H1 (cell line): ENCODE results near the gene PITRM1. TPM values are rescaled to one million over a fixed set of nuclear protein-coding genes. Genes with fewer than 3 reads are reported as not detected.

Source experiments
- CTCF ChIA-PET: fragments of 300-600 bp; sonication (Branson Sonifier 250); formaldehyde crosslinking; loops from one replicate; lab custom pipeline; 2021; ENCODE audit not compliant: partially characterized antibody; lab: Charles Lee
- POLR2A ChIA-PET: fragments of 300-600 bp; sonication (Branson Sonifier 250); formaldehyde crosslinking; loops from one replicate; lab custom pipeline; 2021; ENCODE audit warnings: inconsistent platforms; ENCODE audit not compliant: partially characterized antibody; lab: Charles Lee
- DNase-seq, 2 experiments: peaks; one replicate each; pipeline versions ENCODE4 v3.0.0 to v3.0.0-alpha.2; 2010 to 2022; ENCODE audit warnings: low spot score in 2 of 2, low read depth in 1 of 2, mixed read lengths in 1 of 2
- FAIRE-seq: peaks from 2 replicates; lab custom pipeline; 2011; peaks lifted over from hg19 to GRCh38; lab: Jason Lieb, UNC
- H2AFZ ChIP-seq: 2 replicates; pipeline ENCODE4 v1.8.1; 2012; ENCODE audit warnings: low read length, inconsistent platforms
- H2AK5ac ChIP-seq: 2 replicates; pipeline ENCODE4 v1.6.1; 2013; ENCODE audit warnings: low read depth, low read length
- H2BK120ac ChIP-seq: replicated peaks from 2 replicates; pipeline ENCODE3; 2013; ENCODE audit warnings: low read depth, low read length, inconsistent platforms
- H2BK12ac ChIP-seq: 2 replicates; pipeline ENCODE4 v1.6.1; 2013; ENCODE audit warnings: low read depth, low read length
- H2BK15ac ChIP-seq: 2 replicates; pipeline ENCODE4 v1.6.1; 2013; ENCODE audit warnings: low read length
- H2BK20ac ChIP-seq: 2 replicates; pipeline ENCODE4 v1.6.1; 2013; ENCODE audit warnings: low read length
- H2BK5ac ChIP-seq: 2 replicates; pipeline ENCODE4 v1.6.1; 2013; ENCODE audit warnings: low read depth, low read length
- H3K14ac ChIP-seq: 2 replicates; pipeline ENCODE4 v1.6.1; 2013; ENCODE audit warnings: inconsistent platforms; ENCODE audit not compliant: insufficient read length
- H3K18ac ChIP-seq: 2 replicates; pipeline ENCODE4 v1.6.1; 2013; ENCODE audit warnings: low read length; ENCODE audit errors: extremely low read depth
- H3K23ac ChIP-seq: 2 replicates; pipeline ENCODE4 v1.6.1; 2013; ENCODE audit warnings: inconsistent platforms; ENCODE audit not compliant: insufficient read length
- H3K23me2 ChIP-seq: 2 replicates; pipeline ENCODE4 v1.6.1; 2013; ENCODE audit warnings: low read depth, low read length
- H3K27ac ChIP-seq: 2 replicates; pipeline ENCODE4 v1.6.1; 2011; ENCODE audit warnings: low read depth, low read length, inconsistent platforms
- H3K27me3 ChIP-seq, 4 experiments: replicated peaks in 1 of 4; 1 replicate in 1 of 4; 2 replicates in 3 of 4; pipeline versions ENCODE4 v1.6.1 to v1.8.1; 2011 to 2013; ENCODE audit warnings: low read length in 3 of 4, mild to moderate bottlenecking in 3 of 4, inconsistent platforms in 2 of 4, mixed read lengths in 2 of 4, moderate library complexity in 1 of 4; ENCODE audit not compliant: control insufficient read depth in 3 of 4, insufficient read depth in 3 of 4; ENCODE audit errors: extremely low read depth in 1 of 4
- H3K36me3 ChIP-seq, 4 experiments: 2 replicates each; pipeline versions ENCODE4 v1.6.1 to v1.8.1; 2011 to 2013; ENCODE audit warnings: mild to moderate bottlenecking in 4 of 4, low read length in 3 of 4, moderate library complexity in 2 of 4, control low read depth in 1 of 4, inconsistent platforms in 1 of 4; ENCODE audit not compliant: insufficient read depth in 4 of 4, control insufficient read depth in 2 of 4
- H3K4ac ChIP-seq: replicated peaks from 2 replicates; pipeline ENCODE3; 2013; ENCODE audit warnings: low read length, low read depth, mixed read lengths, inconsistent platforms; ENCODE audit not compliant: insufficient read length
- H3K4me1 ChIP-seq, 4 experiments: replicated peaks in 1 of 4; 1 replicate in 1 of 4; 2 replicates in 3 of 4; pipeline versions ENCODE4 v1.6.1 to v1.8.1; 2011 to 2013; ENCODE audit warnings: low read length in 3 of 4, inconsistent platforms in 2 of 4, mixed read lengths in 1 of 4; ENCODE audit not compliant: insufficient read depth in 4 of 4, control insufficient read depth in 3 of 4
- H3K4me2 ChIP-seq, 2 experiments: 2 replicates each; pipeline versions ENCODE4 v1.6.1 to v1.8.1; 2011 to 2013; ENCODE audit warnings: low read depth in 2 of 2, low read length in 2 of 2, control low read depth in 1 of 2, inconsistent platforms in 1 of 2, mild to moderate bottlenecking in 1 of 2; ENCODE audit not compliant: insufficient read depth in 1 of 2
- H3K4me3 ChIP-seq, 4 experiments: fragments of 200-600, 300-600 bp in 1 of 4; sonication (generic), shearing (Covaris generic), sonication (Bioruptor Twin) in 1 of 4; 2 replicates each; pipeline versions ENCODE4 v1.5.1 to v1.8.1; 2011 to 2016; ENCODE audit warnings: low read length in 4 of 4, low read depth in 3 of 4, control low read depth in 2 of 4, inconsistent platforms in 2 of 4, mild to moderate bottlenecking in 2 of 4, mixed read lengths in 1 of 4, moderate library complexity in 1 of 4; ENCODE audit not compliant: insufficient read depth in 2 of 4; ENCODE audit errors: extremely low read depth in 1 of 4
- H3K56ac ChIP-seq: replicated peaks from 2 replicates; pipeline ENCODE3; 2013; ENCODE audit warnings: low read depth, mild to moderate bottlenecking, mixed read lengths, low read length, inconsistent platforms; ENCODE audit not compliant: insufficient read length
- H3K79me1 ChIP-seq: 2 replicates; pipeline ENCODE4 v1.6.1; 2013; ENCODE audit warnings: low read depth, low read length, control low read depth
- H3K79me2 ChIP-seq, 2 experiments: 2 replicates each; pipeline versions ENCODE4 v1.6.1 to v1.8.1; 2012 to 2013; ENCODE audit warnings: low read length in 2 of 2, mild to moderate bottlenecking in 2 of 2, inconsistent platforms in 1 of 2; ENCODE audit not compliant: insufficient read depth in 2 of 2, control insufficient read depth in 1 of 2
- H3K9ac ChIP-seq, 4 experiments: replicated peaks in 1 of 4; 1 replicate in 1 of 4; 2 replicates in 3 of 4; pipeline versions ENCODE4 v1.6.1 to v1.8.1; 2011 to 2013; ENCODE audit warnings: low read depth in 3 of 4, low read length in 3 of 4, control low read depth in 2 of 4, mild to moderate bottlenecking in 2 of 4, moderate library complexity in 2 of 4, inconsistent platforms in 1 of 4; ENCODE audit errors: extremely low read depth in 1 of 4
- H3K9me3 ChIP-seq, 2 experiments: 2 replicates each; pipeline versions ENCODE4 v1.6.1 to v1.8.1; 2012 to 2013; ENCODE audit warnings: mild to moderate bottlenecking in 2 of 2, moderate library complexity in 2 of 2, control low read depth in 1 of 2, inconsistent platforms in 1 of 2, low read depth in 1 of 2, low read length in 1 of 2, mixed read lengths in 1 of 2; ENCODE audit not compliant: insufficient read depth in 2 of 2
- H4K20me1 ChIP-seq, 2 experiments: replicated peaks in 1 of 2; 2 replicates each; pipeline versions ENCODE3 to v1.8.1; 2011 to 2013; ENCODE audit warnings: inconsistent platforms in 2 of 2, low read length in 2 of 2, mild to moderate bottlenecking in 1 of 2; ENCODE audit not compliant: insufficient read depth in 2 of 2, control insufficient read depth in 1 of 2
- H4K5ac ChIP-seq: 2 replicates; pipeline ENCODE4 v1.6.1; 2013; ENCODE audit warnings: low read length, low read depth, mixed read lengths, inconsistent platforms; ENCODE audit not compliant: insufficient read length
- H4K8ac ChIP-seq: 2 replicates; pipeline ENCODE4 v1.8.0; 2013; ENCODE audit warnings: mild to moderate bottlenecking, moderate library complexity, low read length, inconsistent platforms; ENCODE audit not compliant: insufficient read depth; ENCODE audit errors: extremely low read depth
- H4K91ac ChIP-seq: replicated peaks from 2 replicates; pipeline ENCODE3; 2013; ENCODE audit warnings: low read length, mixed read lengths, inconsistent platforms; ENCODE audit not compliant: insufficient read length
- ATF2 ChIP-seq: IDR thresholded peaks from 2 replicates; pipeline ENCODE4 v1.6.1; 2012; ENCODE audit warnings: low read length, inconsistent platforms
- BCL11A ChIP-seq, 2 experiments: IDR thresholded peaks; one replicate each; pipeline ENCODE4 v1.6.1; 2011; ENCODE audit warnings: low read depth in 2 of 2, low read length in 2 of 2, mild to moderate bottlenecking in 2 of 2
- BRCA1 ChIP-seq: IDR thresholded peaks from 2 replicates; pipeline ENCODE4 v1.6.1; 2012; ENCODE audit warnings: low read depth, low read length, improper control_type of control experiment
- CBX8 ChIP-seq: fragments of 300-800, 300-1000 bp; sonication (generic); IDR thresholded peaks from 2 replicates; pipeline ENCODE4 v1.7.1; 2016; ENCODE audit warnings: low read depth, low read length, borderline replicate concordance
- HDAC6 ChIP-seq: IDR thresholded peaks from one replicate; pipeline ENCODE4 v1.7.1; 2012; ENCODE audit warnings: low read depth, mild to moderate bottlenecking, inconsistent platforms, low read length, moderate library complexity
- KDM1A ChIP-seq: fragments of 200-600, 300-600 bp; sonication (generic); IDR thresholded peaks from 2 replicates; pipeline ENCODE4 v1.7.1; 2016; ENCODE audit warnings: mild to moderate bottlenecking, low read length, borderline replicate concordance
- POU5F1 ChIP-seq: IDR thresholded peaks from 2 replicates; pipeline ENCODE4 v1.6.1; 2011; ENCODE audit warnings: low read depth, mild to moderate bottlenecking, low read length, moderate library complexity
- RNF2 ChIP-seq: fragments of 200-900, 300-1000 bp; sonication (generic); IDR thresholded peaks from 2 replicates; pipeline ENCODE4 v1.7.1; 2016; ENCODE audit warnings: borderline replicate concordance, low read depth, mild to moderate bottlenecking, antibody characterized with exemption, low read length; ENCODE audit not compliant: poor library complexity, severe bottlenecking; ENCODE audit errors: missing control alignments
- SIN3A ChIP-seq, 2 experiments: IDR thresholded peaks in 1 of 2; conservative IDR thresholded peaks in 1 of 2; 2 replicates each; pipeline ENCODE4 v1.6.1; 2011 to 2012; ENCODE audit warnings: low read length in 2 of 2, improper control_type of control experiment in 1 of 2, low read depth in 1 of 2, mild to moderate bottlenecking in 1 of 2
- SP2 ChIP-seq: IDR thresholded peaks from 2 replicates; pipeline ENCODE4 v1.6.1; 2012; ENCODE audit warnings: mild to moderate bottlenecking, low read length, inconsistent platforms
- WGBS, 2 experiments: shearing (Covaris generic) in 1 of 2; methylation state at CpG; one replicate each; pipeline versions ENCODE4 v1.1.6 to v1.1.7; 2013 to 2015; ENCODE audit warnings: low lambda C conversion rate in 2 of 2, mixed read lengths in 2 of 2, inconsistent platforms in 1 of 2, low coverage in 1 of 2, missing lambda C conversion rate in 1 of 2; ENCODE audit not compliant: insufficient replicate concordance in 2 of 2, insufficient coverage in 1 of 2, insufficient read length in 1 of 2; ENCODE audit errors: extremely low coverage in 1 of 2, missing lambda C conversion rate in 1 of 2; 5-methylcytosine and 5-hydroxymethylcytosine counted together
- polyA plus RNA-seq, 7 experiments: library from polyadenylated mRNA; depleted of rRNA in 3 of 7; stranded (reverse) in 5 of 7; unstranded in 2 of 7; fragments of >200 nt in 5 of 7; fragments of 200-250 nt in 2 of 7; gene quantifications; 1 replicate in 5 of 7; 2 replicates in 1 of 7; 4 replicates in 1 of 7; pipeline versions ENCODE4 v1.2.1 to v1.2.3, GENCODE V29; 2011 to 2013; ENCODE audit warnings: missing spikeins in 2 of 7, mixed read lengths in 2 of 7
- total RNA-seq: library from RNA; stranded (reverse); fragmentation: NEBNext Ultra II Directional; extraction: Animal tissue kit (Norgen Biotek cat#: 25700); gene quantifications from 2 replicates; pipeline ENCODE4 v1.2.1, GENCODE V29; 2021

The PITRM1 gene
- total and polyA plus RNA-seq, 2 of the 8 experiments (the other 6 are each of a cell fraction or from before 2014, with no cell fraction given): 18.6 to 31.5 TPM

GRCh38 chr10:3208481-3209406, 36.2 kb upstream of the PITRM1 start:
- no peak overlapping the region for H2BK5ac ChIP-seq
- 90% methylated on average over 29 of the region's 31 CpGs; no CpG with 5 or more reads in 1 of the 2 experiments for WGBS, 2 experiments
- no peak for FAIRE-seq
- TF ChIP-seq RNF2 (no peak), KDM1A (no peak), CBX8 (no peak), SIN3A (conservative IDR thresholded peaks at IDR 0.05 in 1 of 2, IDR thresholded peaks at IDR 0.05 in 1 of 2; ENCODE audit: low read depth in 1 of 2, low read length in 2 of 2) (no peak), ATF2 (no peak), BCL11A (IDR thresholded peaks at IDR 0.05; ENCODE audit: low read depth in 2 of 2, low read length in 2 of 2) (no peak), BRCA1 (no peak), HDAC6 (no peak), SP2 (no peak), POU5F1 (no peak)

More at GRCh38 chr10:3208481-3209406, 36.2 kb upstream of the PITRM1 start:
- no peaks in the 10 kb centered on the region for H3K23me2 ChIP-seq
- no peaks in the 10 kb centered on the region for H3K9me3 ChIP-seq
- H2BK120ac ChIP-seq: no peak overlapping the region
- H3K79me2 ChIP-seq: no peaks in the 10 kb centered on the region
- H3K4ac ChIP-seq: no peak overlapping the region
- no peak overlapping the region for H3K4me3 ChIP-seq
- DNase-seq: no peak
- ChIA-PET CTCF (interaction anchor here (1.1 kb wide), 1 partner anchor 46 kb away, joined by 3 read pairs; no protein-coding TSS in a partner anchor), POLR2A (no interaction called here)
- H3K27me3 ChIP-seq: no peaks in the 10 kb centered on the region
- no peak overlapping the region for H3K18ac ChIP-seq
- no peak overlapping the region for H3K23ac ChIP-seq
- H4K20me1 ChIP-seq: no peaks in the 10 kb centered on the region
- H3K36me3 ChIP-seq: no peaks in the 10 kb centered on the region
- H3K56ac ChIP-seq: no peak overlapping the region
- no peak overlapping the region for H4K5ac ChIP-seq
- H3K4me1 ChIP-seq: no peaks in the 10 kb centered on the region
- no peak overlapping the region for H3K4me2 ChIP-seq
- H3K9ac ChIP-seq: no peak overlapping the region
- no peaks in the 10 kb centered on the region for H3K79me1 ChIP-seq
- H2BK12ac ChIP-seq: no peak overlapping the region
- no peak overlapping the region for H2AFZ ChIP-seq
- no peak overlapping the region for H3K27ac ChIP-seq
- H2BK20ac ChIP-seq: no peak overlapping the region
- H3K14ac ChIP-seq: no peak overlapping the region
- no peak overlapping the region for H2AK5ac ChIP-seq
- no peak overlapping the region for H4K8ac ChIP-seq
- H4K91ac ChIP-seq: no peak overlapping the region
- no peak overlapping the region for H2BK15ac ChIP-seq
